T-helper 22 cell (primary cell): ENCODE results near the gene TNIK.

ENCODE experiments used
- DNase-seq: peaks from one replicate; pipeline ENCODE4 v3.0.0-alpha.2; 2020; ENCODE audit warnings: low read depth

The TNIK gene

GRCh38 chr3:171189394-171190080, 270.7 kb downstream of the TNIK start:
- no peak for DNase-seq

DNA sequence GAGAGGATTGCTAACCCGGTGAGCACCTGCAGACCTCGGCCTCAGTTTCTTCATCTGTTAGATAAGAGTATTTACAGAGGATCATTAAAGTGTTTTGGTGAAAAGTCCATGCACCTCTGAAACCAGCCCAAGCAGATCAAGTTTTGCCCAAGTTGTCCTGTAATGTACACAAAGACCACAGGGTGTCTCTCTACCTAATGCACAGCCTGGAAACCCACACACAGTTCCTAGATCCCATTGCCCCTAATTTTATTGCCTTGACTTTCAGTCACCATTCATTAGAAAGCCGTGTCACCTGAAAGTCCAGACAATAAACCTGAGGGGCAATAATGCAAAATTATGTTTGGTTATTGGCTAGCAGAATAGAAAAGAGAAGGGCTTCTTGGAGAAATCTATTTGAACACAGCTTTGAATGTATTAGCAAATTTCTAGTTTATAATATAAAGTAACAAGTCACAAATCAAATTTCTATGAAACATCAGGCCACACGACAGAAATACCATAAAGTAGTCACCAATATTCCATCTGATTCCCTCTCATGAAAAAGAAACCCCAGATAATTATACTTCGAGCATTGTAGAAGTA, 272.4 kb downstream of the TNIK start:
- DNase-seq, result no peak

DNA sequence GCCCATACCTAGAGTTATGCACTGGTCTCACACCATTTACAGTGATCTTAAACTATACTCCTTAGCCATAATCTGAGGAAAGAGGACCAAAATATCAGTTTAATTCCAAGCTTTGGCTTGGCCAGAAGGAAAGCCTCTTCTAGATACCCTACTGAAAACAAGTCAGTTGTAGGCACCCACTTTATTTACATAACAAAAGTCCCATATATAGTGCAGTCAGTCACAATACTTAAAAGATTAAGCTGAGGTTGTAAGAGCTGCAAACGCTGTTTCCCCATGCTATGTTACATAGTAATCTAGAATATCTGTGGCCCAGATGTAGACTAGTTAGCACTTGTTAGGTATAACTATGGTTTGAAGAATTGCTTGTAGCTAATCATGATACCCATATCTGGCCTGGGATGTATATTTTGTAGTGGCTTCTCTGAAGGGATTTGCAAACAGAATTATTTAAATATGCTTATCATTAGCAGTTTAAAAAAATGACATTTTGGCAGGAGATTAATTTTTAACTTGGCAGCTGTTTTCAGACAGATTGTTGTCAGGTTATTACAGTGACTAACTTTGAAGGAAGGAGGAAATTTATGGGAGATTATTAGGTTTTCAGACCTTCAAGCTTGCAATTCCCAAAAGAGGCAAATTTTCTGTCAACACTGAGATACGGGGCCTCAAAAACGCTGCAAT, 273.2 kb downstream of the TNIK start:
- no peak for DNase-seq

DNA sequence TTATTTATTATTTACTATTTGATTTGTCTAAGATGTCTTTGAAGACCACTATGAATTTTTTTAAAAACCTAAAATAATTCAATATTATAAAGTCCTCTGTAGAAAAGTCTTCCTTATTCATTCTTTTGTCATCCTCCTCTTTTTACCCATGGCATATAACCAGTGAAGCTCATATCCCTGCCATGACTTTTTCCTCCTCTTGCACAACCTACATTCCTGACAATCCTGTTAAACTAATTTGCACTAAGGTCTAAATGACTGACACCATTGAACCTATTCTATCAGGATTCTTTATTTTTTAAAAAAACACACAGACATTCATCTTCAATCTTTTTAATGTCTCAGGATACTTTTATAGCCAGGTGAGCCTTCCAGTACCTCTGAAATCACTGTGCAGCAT, 273.8 kb downstream of the TNIK start:
- DNase-seq, result no peak

- DNase-seq, result no peak
Observed at GRCh38 chr3:171185959-171186358, 274.2 kb downstream of the TNIK start.

DNA sequence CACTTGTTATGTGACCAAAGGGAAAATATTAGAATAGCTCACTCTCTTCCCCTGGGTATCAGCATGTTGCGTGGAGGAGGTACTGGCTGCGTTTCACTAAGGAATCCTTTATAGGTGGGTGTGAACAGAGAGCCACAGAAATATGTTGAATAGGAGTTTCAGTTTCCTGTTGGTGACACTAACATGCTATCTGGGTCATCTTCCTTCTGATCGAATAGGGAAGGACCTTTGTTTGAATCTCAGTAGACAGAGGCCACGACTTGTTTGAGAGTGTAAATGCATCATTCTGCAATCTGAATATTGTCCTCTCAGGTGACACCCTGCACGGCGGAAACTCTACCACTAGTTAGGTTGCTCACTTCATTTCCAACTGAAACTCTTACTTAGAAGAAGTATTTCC, 275.8 kb downstream of the TNIK start:
- DNase-seq, result no peak

- no peak for DNase-seq
Observed at GRCh38 chr3:171183042-171183441, 277.2 kb downstream of the TNIK start.

- no peak for DNase-seq
Observed at GRCh38 chr3:171181907-171182690, 278.1 kb downstream of the TNIK start.

DNA sequence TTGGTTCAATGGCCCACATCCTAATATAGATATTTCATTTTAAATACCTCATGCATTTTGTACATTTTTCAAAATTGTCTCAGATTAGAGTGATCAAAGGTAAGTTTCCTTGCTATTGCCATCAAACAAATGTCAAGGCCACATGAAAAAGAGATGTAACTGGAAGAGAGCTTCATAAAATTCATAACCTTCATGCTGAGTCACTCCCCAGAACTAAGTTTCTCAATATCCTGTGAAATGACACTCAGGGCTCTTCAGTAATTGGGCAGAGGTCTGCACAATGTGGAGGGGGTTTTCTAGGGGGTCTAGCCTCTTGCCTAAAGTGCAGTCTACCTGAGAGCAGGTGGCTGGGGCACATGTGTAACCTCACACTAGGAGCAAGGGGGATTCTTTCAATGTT, 281.5 kb downstream of the TNIK start:
- no peak for DNase-seq

GRCh38 chr3:171177553-171177952, 282.7 kb downstream of the TNIK start:
- DNase-seq, result no peak

DNA sequence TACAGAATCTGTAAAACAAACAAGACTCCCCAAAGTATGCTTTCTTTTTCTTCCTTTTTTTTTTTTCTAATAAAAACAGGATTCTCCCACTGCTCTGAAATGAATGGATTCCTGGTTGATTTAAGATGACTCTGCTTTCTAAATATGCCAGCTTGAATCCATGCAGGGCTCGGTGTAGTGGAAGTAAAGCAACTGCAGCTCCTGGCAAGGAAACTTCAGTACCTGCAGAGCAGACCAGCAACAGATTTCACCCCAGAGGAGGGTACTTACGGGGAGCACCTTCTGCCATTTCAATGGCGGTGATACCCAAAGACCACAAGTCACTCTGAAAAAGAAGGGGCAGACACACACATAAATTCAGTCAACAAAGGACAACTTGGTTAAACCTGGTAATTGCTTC, 283.1 kb downstream of the TNIK start:
- no peak for DNase-seq

GRCh38 chr3:171176244-171176933, 283.8 kb downstream of the TNIK start:
- DNase-seq, result no peak

DNA sequence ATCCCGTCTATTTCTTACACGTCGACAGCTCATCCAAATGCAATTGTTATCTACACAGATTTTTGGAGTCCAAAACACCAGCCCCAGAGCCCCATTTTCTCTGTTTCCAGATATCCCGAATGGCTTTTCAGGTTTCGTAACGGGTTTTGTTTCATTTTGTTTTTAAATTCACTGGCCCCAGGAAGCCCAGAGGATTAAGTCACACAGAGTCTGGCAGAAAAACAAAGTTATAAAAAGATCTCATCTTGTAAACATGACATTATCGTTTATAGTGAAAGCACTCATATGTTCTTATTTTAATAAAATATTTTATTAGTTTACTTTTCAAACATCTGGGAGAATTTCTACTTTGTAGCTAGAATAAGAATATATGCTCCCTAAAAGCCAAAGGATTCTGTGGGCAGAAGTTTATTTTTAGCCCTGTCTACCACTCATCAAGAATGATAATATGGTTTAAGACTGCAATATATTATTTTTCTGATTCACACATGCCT, 284.4 kb downstream of the TNIK start:
- no peak for DNase-seq

DNA sequence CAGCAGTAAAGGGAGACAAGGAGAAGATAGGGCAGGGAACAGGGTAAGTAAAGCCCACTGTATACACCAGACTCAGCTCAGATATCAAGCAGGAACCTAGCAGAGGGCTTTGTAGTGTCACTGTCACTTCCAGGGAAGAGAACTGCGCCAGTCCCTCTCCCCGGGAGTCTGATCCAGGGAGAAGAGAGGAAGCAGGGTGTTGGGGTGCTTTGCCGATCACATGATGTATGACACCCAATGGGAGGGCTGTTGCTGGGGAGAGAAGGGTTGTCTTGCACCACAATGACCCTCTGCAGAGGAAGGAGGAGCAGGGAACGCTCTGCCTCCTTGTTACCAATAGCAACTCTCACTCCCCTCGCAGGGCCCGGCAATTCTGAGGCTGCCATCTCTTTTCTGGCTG, 286.5 kb downstream of the TNIK start:
- no peak for DNase-seq

GRCh38 chr3:171172070-171172469, 288.1 kb downstream of the TNIK start:
- DNase-seq, result no peak

GRCh38 chr3:171169866-171170265, 290.3 kb downstream of the TNIK start:
- no peak for DNase-seq

DNA sequence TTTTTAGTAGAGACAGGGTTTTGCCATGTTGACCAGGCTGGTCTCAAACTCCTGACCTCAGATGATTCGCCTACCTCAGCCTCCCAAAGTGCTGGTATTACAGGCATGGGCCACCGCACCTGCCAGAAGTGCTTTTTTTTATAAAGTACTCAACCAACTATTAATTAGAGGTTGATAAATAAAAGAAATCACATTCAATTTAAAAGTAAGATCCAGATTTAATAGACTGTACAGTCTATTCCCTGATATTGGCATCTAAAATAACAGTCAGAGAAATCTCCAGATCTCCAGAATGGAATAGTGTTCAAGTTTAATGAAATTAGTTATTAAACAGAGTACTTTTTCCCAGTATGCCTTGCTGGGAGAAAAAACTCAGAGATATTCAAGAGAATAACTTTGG, 290.8 kb downstream of the TNIK start:
- no peak for DNase-seq

- DNase-seq, result no peak
Observed at GRCh38 chr3:171168551-171168950, 291.7 kb downstream of the TNIK start.

DNA sequence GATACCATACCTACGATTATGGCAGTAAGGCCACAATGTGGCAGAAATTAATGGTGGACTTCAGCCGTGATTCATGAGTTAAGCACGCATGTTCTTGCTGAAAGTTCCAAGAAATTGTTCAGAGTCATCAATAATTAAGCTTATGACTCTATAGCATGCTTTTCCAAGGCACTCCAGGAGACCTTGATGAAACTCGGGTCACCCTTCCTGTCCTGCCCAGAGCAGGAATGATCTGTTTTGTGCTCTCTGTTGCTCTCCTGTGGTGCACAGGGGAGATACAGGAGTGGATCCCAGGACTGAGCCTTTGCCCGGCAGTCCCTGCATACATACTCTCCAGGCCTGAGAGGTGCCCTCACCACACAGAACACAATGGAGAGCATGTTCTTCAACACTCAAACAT, 292.1 kb downstream of the TNIK start:
- DNase-seq, result no peak

DNA sequence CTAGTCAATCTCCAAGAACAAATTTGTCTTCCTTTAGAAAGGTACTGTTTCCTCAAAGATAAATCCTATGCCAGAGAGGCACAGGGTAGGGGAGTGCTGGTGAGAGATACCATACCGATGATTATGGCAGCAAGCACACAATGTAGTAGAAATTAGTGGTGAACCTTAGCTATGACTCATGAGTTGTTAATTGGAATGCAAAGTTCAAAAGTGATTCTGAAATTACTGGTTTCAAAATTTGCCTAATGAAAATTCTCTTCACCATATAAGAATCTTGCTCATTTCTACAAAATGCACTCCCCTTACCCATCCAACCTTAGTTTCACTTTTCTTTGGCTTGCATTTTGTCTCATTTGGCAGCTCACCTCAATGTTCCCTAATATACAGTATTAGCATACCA, 294.2 kb downstream of the TNIK start:
- no peak for DNase-seq

DNA sequence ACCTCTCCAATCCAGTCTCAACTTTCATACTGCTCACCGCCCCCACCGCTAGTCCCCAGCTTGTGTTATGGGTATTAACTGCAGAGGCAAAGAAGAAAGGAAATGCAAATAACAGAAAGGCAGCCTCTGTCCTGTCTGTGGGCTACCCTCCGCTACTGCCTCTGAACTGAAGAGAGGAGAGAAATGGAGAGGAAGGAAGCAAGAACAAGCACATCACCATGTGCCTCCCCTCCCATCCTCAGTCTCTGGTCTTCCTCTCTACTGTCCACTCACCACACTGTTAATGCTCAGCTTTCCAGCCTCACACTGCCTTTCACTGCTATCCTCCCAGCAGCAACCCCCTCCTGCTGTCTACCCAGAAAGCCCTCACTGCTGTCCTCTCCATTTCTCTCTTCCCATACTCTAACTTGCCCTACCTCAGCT, 294.7 kb downstream of the TNIK start:
- DNase-seq, result no peak

GRCh38 chr3:171164067-171164465, 296.1 kb downstream of the TNIK start:
- no peak for DNase-seq
